Lower leg skin (tissue), 3 donors: ENCODE results near the gene SEMA3C.

ENCODE experiments used
- CTCF ChIP-seq, 3 donors: fragments of 450-650 bp; IDR thresholded peaks; one replicate each; pipeline ENCODE4 v1.5.1; 2016; ENCODE audit warnings: antibody characterized with exemption in 3 of 3, mild to moderate bottlenecking in 3 of 3, moderate library complexity in 2 of 3
- POLR2A ChIP-seq, 2 donors: fragments of 450-650 bp; IDR thresholded peaks; one replicate each; pipeline ENCODE4 v1.6.1; 2016 to 2017; ENCODE audit warnings: antibody characterized with exemption in 2 of 2, mild to moderate bottlenecking in 1 of 2, moderate library complexity in 1 of 2

GRCh38 chr7:80802527-80802926, 116.3 kb downstream of the SEMA3C start:
- TF ChIP-seq CTCF (IDR thresholded peaks at IDR 0.05): no peak
- TF ChIP-seq POLR2A (IDR thresholded peaks at IDR 0.05): no peak
